HG02763 (cell line): Measurements from ENCODE around the gene AATF.

Experiments
- ATAC-seq: cut with Tn5 transposase; IDR thresholded peaks from one replicate; pipeline ENCODE4 v1.9.1; 2021; ENCODE audit warnings: mild to moderate bottlenecking, moderate library complexity; ENCODE audit not compliant: unreplicated experiment

AATF gene

GRCh38 chr17:37098910-37099664 is 150.3 kb downstream of the AATF start:
- no peak for ATAC-seq

DNA sequence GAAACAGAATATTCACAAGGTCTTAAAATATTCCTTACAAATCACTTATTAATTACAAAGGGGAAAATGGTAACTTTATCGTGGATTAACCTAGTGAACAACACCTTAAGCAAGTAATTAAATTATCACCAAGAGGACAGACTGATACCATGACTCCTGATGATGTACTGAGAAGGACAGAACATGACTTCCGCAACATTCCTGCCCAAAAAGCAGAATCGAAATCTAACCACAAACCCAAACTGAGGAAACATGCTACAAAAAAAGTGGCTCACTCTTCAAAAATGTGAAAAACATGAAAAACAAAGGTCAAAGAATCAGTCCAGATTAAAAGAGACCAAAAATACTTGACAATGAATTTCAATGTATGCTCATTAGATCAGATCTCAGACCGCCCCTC is 151.5 kb downstream of the AATF start:
- no peak for ATAC-seq

DNA sequence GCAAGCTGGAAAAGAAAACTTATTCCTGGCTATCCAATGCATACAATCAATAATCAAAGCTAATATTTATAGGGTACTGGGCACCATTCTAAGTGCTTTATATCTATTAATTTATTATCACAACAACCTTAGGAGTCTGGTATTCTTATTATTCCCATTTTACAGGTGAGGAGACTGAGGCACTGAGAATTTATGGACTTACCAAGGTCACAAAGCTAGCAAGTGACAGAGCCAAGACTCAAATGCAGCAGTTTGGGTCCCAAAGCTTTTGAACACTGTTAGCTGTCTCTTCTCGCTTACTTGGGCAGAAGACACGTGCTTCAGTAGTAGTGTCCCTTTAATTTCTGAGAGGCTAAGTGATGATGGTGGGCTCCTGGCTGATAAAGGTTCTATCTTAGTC is 152.6 kb downstream of the AATF start:
- ATAC-seq, result no peak

DNA sequence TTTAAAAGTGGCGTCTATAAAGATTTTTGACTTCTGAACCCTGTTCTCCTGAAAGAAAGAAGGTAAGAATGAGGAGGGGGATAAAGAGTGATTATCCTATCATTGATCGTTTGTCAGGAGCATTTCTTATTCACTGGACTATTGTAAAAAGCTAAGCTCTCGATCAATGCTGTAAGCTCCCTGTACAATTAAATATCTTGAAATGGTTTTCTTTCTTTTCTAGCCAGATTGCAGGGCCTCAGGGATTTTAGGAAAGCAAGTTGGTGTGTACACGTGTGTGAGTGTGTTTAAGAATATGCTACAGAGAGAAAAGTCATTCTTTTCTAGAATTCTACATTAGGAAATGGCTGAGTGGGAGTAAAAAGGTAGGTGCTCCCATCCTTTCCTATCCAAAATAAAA is 154.5 kb downstream of the AATF start:
- ATAC-seq, result no peak

- ATAC-seq, result no peak
These were observed 157.3 kb downstream of the AATF start for GRCh38 chr17:37106049-37106448.
